Activated CD4-positive, alpha-beta memory T cell treated with anti-CD3 and anti-CD28 coated beads, Interleukin-2, amount 10 ng/mL, durations not matched to agents 7 days and 5 days (primary cell): ENCODE data around the gene CTSC. TPM values are rescaled to one million over a fixed set of nuclear protein-coding genes. Genes with fewer than 3 reads are reported as not detected.
A peak's percentile ranks its signal among the peaks of the same experiment; 100 is the strongest.
"Not testable (repeated sequence)": the region's sequence is repeated elsewhere in the genome, so short reads cannot be mapped to it uniquely, and the experiment has no call there.

Experiments used
- CTCF ChIA-PET: fragments of 350-600 bp; sonication (Branson Sonifier 250); formaldehyde crosslinking; loops from one replicate; lab custom pipeline; 2021; ENCODE audit warnings: antibody characterized with exemption, inconsistent platforms; lab: Charles Lee
- POLR2A ChIA-PET: fragments of 350-600 bp; sonication (Branson Sonifier 250); formaldehyde crosslinking; loops from one replicate; lab custom pipeline; 2021; ENCODE audit warnings: antibody characterized with exemption; lab: Charles Lee
- DNase-seq: peaks from one replicate; pipeline ENCODE4 v3.0.0-alpha.2; 2020
- H3K27ac Mint-ChIP-seq: one replicate; pipeline ENCODE4 v1.8.0; 2021; ENCODE audit warnings: mild to moderate bottlenecking, mixed read lengths
- H3K27me3 Mint-ChIP-seq: one replicate; pipeline ENCODE4 v1.8.0; 2021; ENCODE audit warnings: mixed read lengths
- H3K36me3 Mint-ChIP-seq: one replicate; pipeline ENCODE4 v1.8.0; 2021; ENCODE audit warnings: low read depth, mixed read lengths
- H3K4me1 Mint-ChIP-seq: one replicate; pipeline ENCODE4 v1.8.0; 2021; ENCODE audit warnings: mixed read lengths
- H3K4me3 Mint-ChIP-seq: one replicate; pipeline ENCODE4 v1.8.0; 2021; ENCODE audit warnings: mild to moderate bottlenecking, mixed read lengths
- H3K9me3 Mint-ChIP-seq: one replicate; pipeline ENCODE4 v1.8.0; 2021; ENCODE audit warnings: mixed read lengths
- total RNA-seq, 2 experiments: library from RNA; stranded (reverse); gene quantifications; one replicate each; pipeline ENCODE4 v1.2.3, GENCODE V29; 2021

Gene CTSC
- total RNA-seq, 2 experiments from 2014 or later, result 321 to 323 TPM

DNA sequence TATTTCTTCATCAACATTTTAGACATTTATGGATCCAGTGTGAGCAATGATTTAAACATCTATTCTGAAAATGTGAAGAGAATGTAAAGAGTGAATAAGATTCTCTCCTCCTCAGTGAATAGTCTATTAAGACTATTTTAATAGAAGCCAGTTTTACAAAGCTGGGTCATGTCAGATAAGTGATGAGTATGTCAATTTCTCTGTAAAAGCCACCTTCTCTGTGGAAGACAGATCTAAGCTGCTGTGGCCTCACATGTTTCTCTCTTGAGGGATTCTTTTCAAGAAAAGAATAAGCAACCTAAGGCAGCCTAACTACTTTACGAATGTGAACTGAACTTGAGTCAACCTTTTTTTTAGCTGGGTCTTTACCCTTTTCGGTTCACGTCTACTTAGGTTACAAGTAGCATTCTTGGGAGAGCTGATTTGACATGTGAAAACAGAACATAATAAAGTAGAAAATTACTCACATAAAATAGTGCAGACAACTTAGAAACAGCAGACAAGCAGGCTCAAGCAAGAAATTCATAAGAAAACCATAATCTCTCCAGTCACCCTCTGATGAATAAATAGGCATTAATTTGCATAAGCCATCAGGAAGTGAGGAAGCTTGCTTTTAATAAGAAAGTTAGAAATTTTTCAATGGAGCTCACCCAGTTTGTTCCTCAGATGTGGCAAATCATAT lies 9.9 kb downstream of the CTSC start:
- Mint-ChIP-seq H3K27me3 (no peaks in the 10 kb centered on the region), H3K4me3 (peak overlapping the region; percentile 5), H3K36me3 (peaks cover 96% of the 10 kb centered on the region), H3K4me1 (peaks cover 92% of the 10 kb centered on the region), H3K9me3 (no peaks in the 10 kb centered on the region), H3K27ac (no peak overlapping the region)
- ChIA-PET POLR2A (interaction anchor here (0.9 to 8.9 kb wide), 8 partner anchors 10 to 87 kb away, joined by 3 to 98 read pairs (median 5); partner anchors contain the start of gene CTSC), CTCF (interaction anchor here (1.0 to 3.1 kb wide), 5 partner anchors 9 to 216 kb away, joined by 3 to 18 read pairs (median 7); partner anchors contain the start of gene CTSC)
- no peak for DNase-seq

DNA sequence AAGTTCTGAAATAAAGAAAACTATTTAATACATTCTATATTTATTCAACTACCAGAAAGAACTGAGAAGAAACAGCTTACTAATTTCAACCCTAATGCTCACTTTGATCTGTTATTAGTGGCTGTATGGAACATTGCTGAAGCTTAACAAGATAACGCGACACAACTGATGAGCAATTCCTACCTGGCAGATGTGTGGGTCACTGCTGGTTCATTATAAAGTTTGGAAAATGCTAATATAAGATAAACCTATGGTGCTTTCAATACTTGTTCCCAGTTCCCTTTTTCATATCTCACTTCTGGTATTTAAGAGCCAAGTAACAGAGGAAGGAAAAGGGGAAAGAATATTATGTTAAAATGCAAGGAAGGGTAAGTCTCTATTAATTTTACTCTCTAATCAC lies 10.5 kb downstream of the CTSC start:
- Mint-ChIP-seq H3K4me3 (peak overlapping the region; percentile 5), H3K27me3 (no peaks in the 10 kb centered on the region), H3K9me3 (no peaks in the 10 kb centered on the region), H3K27ac (no peak overlapping the region), H3K4me1 (peaks cover 95% of the 10 kb centered on the region), H3K36me3 (peaks cover 99% of the 10 kb centered on the region)
- no peak for DNase-seq
- ChIA-PET POLR2A (interaction anchor here (0.6 to 8.9 kb wide), 6 partner anchors 11 to 30 kb away, joined by 3 to 98 read pairs (median 4); partner anchors contain the start of gene CTSC), CTCF (interaction anchor here (0.8 to 3.1 kb wide), 3 partner anchors 10 to 233 kb away, joined by 3 to 18 read pairs (median 4); partner anchors contain the start of gene CTSC)

DNA sequence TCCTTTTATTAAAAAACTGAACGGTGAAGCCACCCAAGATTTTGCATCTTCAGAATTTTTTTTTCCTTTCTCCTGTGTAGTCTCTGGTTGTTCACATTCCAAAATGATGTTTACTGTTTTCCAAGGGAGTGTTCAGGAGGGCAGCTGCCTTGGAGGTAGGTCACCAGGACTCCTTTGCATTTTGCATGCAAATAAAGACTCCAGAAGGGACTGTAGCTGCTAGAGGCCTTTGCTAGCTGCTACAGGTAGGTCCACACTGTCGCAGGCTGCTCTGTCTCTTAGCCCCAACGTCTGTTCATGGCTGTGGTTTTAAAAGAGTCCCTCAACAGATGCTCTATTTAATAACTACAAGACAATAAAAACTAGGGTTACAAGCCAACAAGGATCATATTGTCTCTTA lies 11.4 kb downstream of the CTSC start:
- Mint-ChIP-seq H3K27me3 (no peaks in the 10 kb centered on the region), H3K4me3 (no peak overlapping the region), H3K36me3 (peaks cover 99% of the 10 kb centered on the region), H3K9me3 (no peaks in the 10 kb centered on the region), H3K27ac (no peak overlapping the region), H3K4me1 (peaks cover 95% of the 10 kb centered on the region)
- POLR2A ChIA-PET, result interaction anchor here (0.6 to 8.9 kb wide), 7 partner anchors 8 to 95 kb away, joined by 3 to 98 read pairs (median 4); partner anchors contain the start of gene CTSC
- CTCF ChIA-PET, result interaction anchor here (0.8 to 3.1 kb wide), 4 partner anchors 11 to 234 kb away, joined by 3 to 18 read pairs (median 4); partner anchors contain the start of gene CTSC
- no peak for DNase-seq

DNA sequence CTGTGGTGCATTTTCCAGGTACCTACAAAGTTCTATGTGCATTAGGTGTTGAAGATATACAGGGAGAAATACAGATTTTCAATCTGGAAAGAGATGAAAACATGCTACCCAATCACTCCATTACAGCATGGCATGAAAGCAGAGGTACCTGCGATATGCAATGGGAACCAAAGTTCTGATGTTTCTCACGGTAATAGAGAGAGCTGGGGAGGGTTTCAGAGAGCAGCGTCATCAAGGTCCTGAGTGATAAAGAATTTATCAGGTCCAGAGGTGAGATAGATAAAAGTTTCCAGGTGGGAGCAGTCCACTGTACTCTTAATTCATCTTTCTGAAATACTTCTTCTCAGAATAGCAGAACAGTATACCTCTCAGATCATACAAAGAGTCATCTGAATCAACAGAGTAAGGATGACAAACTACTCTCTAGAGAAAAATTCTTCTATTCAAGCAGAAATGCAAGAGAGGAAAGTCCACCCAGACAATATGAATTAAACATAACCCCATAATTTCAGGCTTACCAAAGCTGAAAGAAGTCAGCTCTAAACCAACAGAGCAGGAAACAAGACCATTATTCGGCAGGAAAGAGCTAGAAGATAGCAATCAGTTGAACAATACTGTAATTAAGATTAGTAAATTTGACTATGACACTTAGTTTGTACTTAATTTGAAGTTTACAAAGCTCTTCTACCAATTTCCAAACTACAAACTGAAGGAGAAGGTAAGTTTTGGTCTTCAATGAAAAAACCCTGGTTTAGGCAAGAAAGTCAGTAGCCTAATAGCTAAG lies 12.8 kb downstream of the CTSC start:
- no peaks in the 10 kb centered on the region for H3K9me3 Mint-ChIP-seq
- no peak for DNase-seq
- POLR2A ChIA-PET, result interaction anchor here (0.7 to 8.9 kb wide), 11 partner anchors 7 to 213 kb away, joined by 3 to 98 read pairs (median 3); partner anchors contain the start of gene CTSC
- peak overlapping the region; percentile 16 for H3K4me3 Mint-ChIP-seq
- CTCF ChIA-PET, result interaction anchor here (0.7 to 1.4 kb wide), 8 partner anchors 9 to 226 kb away, joined by 3 to 5 read pairs (median 4); partner anchors contain the start of gene CTSC
- peaks cover 97% of the 10 kb centered on the region for H3K36me3 Mint-ChIP-seq
- H3K27me3 Mint-ChIP-seq, result no peaks in the 10 kb centered on the region
- H3K4me1 Mint-ChIP-seq, result peaks cover 89% of the 10 kb centered on the region
- H3K27ac Mint-ChIP-seq, result peak overlapping the region; percentile 64

DNA sequence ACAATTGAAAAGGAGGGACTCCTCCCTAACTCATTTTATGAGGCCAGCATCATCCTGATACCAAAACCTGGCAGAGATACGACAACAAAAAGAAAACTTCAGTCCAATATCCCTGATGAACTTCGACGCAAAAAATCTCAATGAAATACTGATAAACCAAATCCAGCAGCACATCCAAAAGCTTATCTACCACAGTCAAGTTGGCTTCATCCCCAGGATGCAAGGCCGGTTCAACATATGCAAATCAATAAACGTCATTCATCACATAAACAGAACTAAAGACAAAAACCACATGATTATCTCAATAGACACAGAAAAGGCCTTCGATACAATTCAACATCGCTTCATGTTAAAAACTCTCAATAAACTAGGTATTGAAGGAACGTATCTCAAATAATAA lies 14.7 kb downstream of the CTSC start:
- H3K9me3 Mint-ChIP-seq, H3K27ac Mint-ChIP-seq, CTCF ChIA-PET, DNase-seq, H3K27me3 Mint-ChIP-seq, H3K4me3 Mint-ChIP-seq: not testable (repeated sequence)
- peaks cover 73% of the 10 kb centered on the region for H3K4me1 Mint-ChIP-seq
- POLR2A ChIA-PET, result interaction anchor here (8.9 kb wide), 1 partner anchor 15 kb away, joined by 98 read pairs; the partner anchor contains the start of gene CTSC
- H3K36me3 Mint-ChIP-seq, result peaks cover 83% of the 10 kb centered on the region

DNA sequence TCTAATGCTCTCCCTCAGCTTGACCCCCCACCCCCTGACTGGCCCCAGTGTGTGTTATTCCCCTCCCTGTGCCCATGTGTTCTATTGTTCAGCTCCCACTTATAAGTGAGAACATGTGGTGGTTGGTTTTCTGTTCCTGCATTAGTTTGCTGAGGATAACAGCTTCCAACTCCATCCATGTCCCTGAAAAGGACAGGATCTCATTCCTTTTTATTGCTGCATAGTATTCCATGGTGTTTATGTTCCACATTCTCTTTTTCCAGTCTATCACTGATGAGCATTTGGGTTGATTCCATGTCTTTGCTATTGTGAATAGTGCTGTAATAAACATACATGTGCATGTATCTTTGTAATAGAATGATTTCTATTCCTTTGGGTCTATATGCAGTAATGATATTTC lies 16.1 kb downstream of the CTSC start:
- H3K27me3 Mint-ChIP-seq, H3K9me3 Mint-ChIP-seq, DNase-seq, H3K27ac Mint-ChIP-seq, H3K4me3 Mint-ChIP-seq: not testable (repeated sequence)
- Mint-ChIP-seq H3K4me1 (peaks cover 64% of the 10 kb centered on the region), H3K36me3 (peaks cover 77% of the 10 kb centered on the region)
- ChIA-PET POLR2A (interaction anchor here (8.9 kb wide), 1 partner anchor 16 kb away, joined by 98 read pairs; the partner anchor contains the start of gene CTSC), CTCF (interaction anchor here (1.1 to 1.2 kb wide), 2 partner anchors 13 to 20 kb away, joined by 3 to 4 read pairs; no protein-coding TSS in a partner anchor)

DNA sequence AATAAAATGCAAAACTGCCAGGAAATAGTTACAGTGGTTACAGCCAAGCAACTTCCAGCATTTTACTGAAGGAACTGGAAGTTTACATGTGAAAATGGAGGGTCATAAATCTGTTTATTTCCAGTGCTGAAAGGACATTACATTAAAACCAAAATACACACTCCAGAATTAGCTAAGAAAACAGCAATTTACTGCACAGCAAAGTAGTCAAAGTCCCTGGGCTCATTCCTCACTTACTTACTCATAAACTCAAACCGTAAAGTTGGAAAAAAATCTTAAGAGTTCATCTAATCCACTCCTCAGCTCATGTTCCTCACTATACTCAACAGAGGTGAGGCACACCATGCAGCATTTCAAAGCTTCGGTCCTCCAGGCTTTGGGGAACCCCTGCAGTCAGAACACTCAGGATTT lies 17.4 kb downstream of the CTSC start:
- H3K4me1 Mint-ChIP-seq, result peaks cover 55% of the 10 kb centered on the region
- no peaks in the 10 kb centered on the region for H3K27me3 Mint-ChIP-seq
- H3K4me3 Mint-ChIP-seq, result no peak overlapping the region
- DNase-seq, result no peak
- H3K9me3 Mint-ChIP-seq, result no peaks in the 10 kb centered on the region
- H3K36me3 Mint-ChIP-seq, result peaks cover 77% of the 10 kb centered on the region
- CTCF ChIA-PET, result no interaction called here
- POLR2A ChIA-PET, result interaction anchor here (0.9 kb wide), 1 partner anchor 9 kb away, joined by 3 read pairs; no protein-coding TSS in a partner anchor
- no peak overlapping the region for H3K27ac Mint-ChIP-seq

DNA sequence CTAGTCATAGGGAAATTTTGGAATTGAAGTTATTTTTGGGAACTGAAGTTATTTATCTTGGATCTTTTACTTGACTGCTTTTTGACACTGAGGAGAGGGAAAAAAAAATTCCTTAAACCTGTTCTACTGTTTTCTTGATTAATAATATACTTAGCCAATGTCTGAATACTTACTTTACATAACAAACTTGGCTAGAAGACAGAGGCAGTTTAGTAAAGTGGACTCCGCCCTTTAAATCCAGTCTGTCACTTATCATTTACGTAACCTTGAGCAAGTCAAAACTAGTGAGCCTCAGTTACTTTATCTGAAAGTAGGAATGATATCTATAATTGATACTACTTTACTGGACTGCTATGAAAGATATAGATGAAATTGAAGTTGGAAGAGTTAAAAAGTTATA lies 19.5 kb downstream of the CTSC start:
- Mint-ChIP-seq H3K27ac (no peak overlapping the region), H3K4me3 (no peak overlapping the region), H3K4me1 (peaks cover 52% of the 10 kb centered on the region), H3K27me3 (no peaks in the 10 kb centered on the region), H3K36me3 (peaks cover 74% of the 10 kb centered on the region), H3K9me3 (no peaks in the 10 kb centered on the region)
- POLR2A ChIA-PET, result interaction anchor here (1.3 kb wide), 1 partner anchor 7 kb away, joined by 3 read pairs; no protein-coding TSS in a partner anchor
- CTCF ChIA-PET, result interaction anchor here (2.0 kb wide), 1 partner anchor 10 kb away, joined by 8 read pairs; no protein-coding TSS in a partner anchor
- no peak for DNase-seq

DNA sequence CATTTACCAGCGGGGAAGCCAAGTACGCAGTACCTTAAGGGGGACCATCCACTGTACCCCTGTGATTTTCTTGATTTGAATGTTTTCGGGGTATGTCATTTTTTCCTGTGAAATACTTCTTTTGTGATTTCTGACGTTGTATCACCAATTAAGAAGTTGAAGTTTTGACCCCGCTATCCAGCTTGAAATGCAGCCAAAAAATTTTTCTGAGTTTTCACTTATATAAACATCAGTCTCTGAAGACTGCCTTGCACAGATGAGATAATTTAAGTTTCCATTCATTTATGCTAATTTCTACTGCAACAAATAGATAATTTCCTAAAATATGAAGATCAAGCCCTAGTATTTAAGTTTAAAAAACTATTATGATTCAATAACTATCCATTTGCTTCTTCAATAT lies 20.0 kb downstream of the CTSC start:
- Mint-ChIP-seq H3K27ac (no peak overlapping the region), H3K36me3 (peaks cover 74% of the 10 kb centered on the region), H3K4me1 (peaks cover 52% of the 10 kb centered on the region), H3K27me3 (no peaks in the 10 kb centered on the region), H3K4me3 (no peak overlapping the region), H3K9me3 (no peaks in the 10 kb centered on the region)
- ChIA-PET CTCF (interaction anchor here (2.0 kb wide), 1 partner anchor 11 kb away, joined by 8 read pairs; no protein-coding TSS in a partner anchor), POLR2A (interaction anchor here (1.3 kb wide), 1 partner anchor 8 kb away, joined by 3 read pairs; no protein-coding TSS in a partner anchor)
- DNase-seq, result no peak

DNA sequence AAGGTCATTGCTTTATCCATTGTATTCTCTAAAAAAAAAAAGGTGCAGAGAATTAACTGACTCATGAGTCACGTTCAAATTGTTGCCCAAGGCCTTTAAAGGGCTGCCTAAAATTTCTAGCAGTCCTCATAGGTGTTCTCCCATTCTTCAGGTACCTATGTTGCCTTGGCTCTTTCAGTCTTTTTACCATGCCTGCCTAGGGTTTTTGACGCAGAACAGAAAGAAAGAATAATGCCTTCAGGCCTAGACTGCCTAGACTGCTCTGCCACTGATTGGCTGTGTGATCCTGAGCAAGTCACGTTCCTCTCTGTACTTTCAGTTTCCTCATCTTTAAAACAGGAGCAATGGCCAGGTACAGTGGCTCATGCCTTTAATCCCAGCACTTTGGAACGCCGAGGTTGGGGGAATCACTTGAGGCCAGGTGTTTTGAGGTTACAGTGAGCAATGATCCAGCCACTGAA lies 21.5 kb downstream of the CTSC start:
- ChIA-PET POLR2A (no interaction called here), CTCF (no interaction called here)

DNA sequence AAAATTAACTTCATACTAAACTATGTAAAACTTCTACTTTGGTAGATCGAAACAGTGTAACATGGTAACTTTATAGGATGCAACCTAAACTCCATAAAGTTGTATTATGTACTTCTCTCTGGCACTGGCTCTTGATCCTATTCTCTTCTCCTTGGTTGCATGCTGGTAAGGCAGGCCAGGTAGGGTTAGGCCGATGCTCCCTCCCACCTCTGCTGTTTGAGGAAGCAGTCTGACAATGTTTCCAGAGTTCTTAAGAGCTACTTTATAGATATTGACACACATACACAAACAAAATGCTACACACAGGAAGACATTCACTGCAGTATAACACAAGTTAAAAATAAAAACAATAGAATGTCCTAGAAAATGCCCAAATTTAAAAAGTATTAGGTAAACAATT lies 22.5 kb downstream of the CTSC start:
- H3K4me1 Mint-ChIP-seq, result peaks cover 42% of the 10 kb centered on the region
- H3K27ac Mint-ChIP-seq, result no peak overlapping the region
- no peaks in the 10 kb centered on the region for H3K9me3 Mint-ChIP-seq
- peaks cover 72% of the 10 kb centered on the region for H3K36me3 Mint-ChIP-seq
- POLR2A ChIA-PET, result no interaction called here
- H3K27me3 Mint-ChIP-seq, result no peaks in the 10 kb centered on the region
- no peak overlapping the region for H3K4me3 Mint-ChIP-seq
- no peak for DNase-seq
- CTCF ChIA-PET, result no interaction called here

More for the DNA sequence above, 21.5 kb downstream of the CTSC start:
- peaks cover 74% of the 10 kb centered on the region for H3K36me3 Mint-ChIP-seq
- H3K9me3 Mint-ChIP-seq, result no peaks in the 10 kb centered on the region
- H3K4me1 Mint-ChIP-seq, result peaks cover 43% of the 10 kb centered on the region
- no peaks in the 10 kb centered on the region for H3K27me3 Mint-ChIP-seq
- DNase-seq, result no peak
- no peak overlapping the region for H3K27ac Mint-ChIP-seq
- H3K4me3 Mint-ChIP-seq, result no peak overlapping the region

DNA sequence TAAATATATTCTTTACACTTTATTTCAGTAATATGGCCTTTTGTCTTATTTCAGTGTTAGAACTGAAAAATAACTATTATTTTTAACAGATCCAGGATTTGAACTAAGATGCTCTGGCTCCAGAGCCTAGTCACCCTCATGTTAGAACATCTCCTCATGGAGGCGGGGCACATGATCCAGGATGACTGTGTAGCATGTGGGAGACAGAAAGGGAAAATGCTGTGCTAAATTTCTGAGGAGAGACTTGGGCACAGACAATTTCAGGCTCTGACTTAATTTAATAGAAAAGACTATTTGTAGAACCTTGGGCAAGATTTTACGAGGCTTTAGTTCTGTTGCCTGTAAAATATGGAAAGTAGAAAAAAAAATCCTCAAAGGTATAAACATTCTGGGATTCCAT lies 24.1 kb downstream of the CTSC start:
- ChIA-PET CTCF (no interaction called here), POLR2A (no interaction called here)
- H3K9me3 Mint-ChIP-seq, result no peaks in the 10 kb centered on the region
- H3K27ac Mint-ChIP-seq, result no peak overlapping the region
- H3K4me1 Mint-ChIP-seq, result peaks cover 43% of the 10 kb centered on the region
- no peak overlapping the region for H3K4me3 Mint-ChIP-seq
- no peak for DNase-seq
- H3K27me3 Mint-ChIP-seq, result no peaks in the 10 kb centered on the region
- H3K36me3 Mint-ChIP-seq, result peaks cover 82% of the 10 kb centered on the region
